GM12878 (cell line): ENCODE results near the gene ICE2. TPM values are rescaled to one million over a fixed set of nuclear protein-coding genes. Genes with fewer than 3 reads are reported as not detected.

Experiments used
- CHD4 ChIP-seq: fragments of 200-600 bp; sonication (generic); IDR thresholded peaks from 2 replicates; pipeline ENCODE4 v1.6.1; 2016; ENCODE audit warnings: mild to moderate bottlenecking
- FOXM1 ChIP-seq: IDR thresholded peaks from 2 replicates; pipeline ENCODE4 v1.6.1; 2012; ENCODE audit warnings: low read depth, mild to moderate bottlenecking, inconsistent platforms, low read length, moderate library complexity
- IKZF1 ChIP-seq: fragments of 450-650 bp; conservative IDR thresholded peaks from 2 replicates; pipeline ENCODE4 v1.6.1; 2017; ENCODE audit warnings: antibody characterized with exemption, mild to moderate bottlenecking
- KLF5 ChIP-seq: fragments of 450-650 bp; IDR thresholded peaks from 2 replicates; pipeline ENCODE4 v1.6.1; 2014; ENCODE audit warnings: mild to moderate bottlenecking; ENCODE audit not compliant: partially characterized antibody
- MYC ChIP-seq: IDR thresholded peaks from 2 replicates; pipeline ENCODE4 v1.6.1; 2011; ENCODE audit warnings: mild to moderate bottlenecking, low read length, moderate library complexity, inconsistent platforms; ENCODE audit not compliant: insufficient read depth, insufficient replicate concordance, insufficient read length, severe bottlenecking
- PML ChIP-seq: IDR thresholded peaks from 2 replicates; pipeline ENCODE4 v1.6.1; 2012; ENCODE audit warnings: low read length, inconsistent platforms
- POLR2AphosphoS5 ChIP-seq: IDR thresholded peaks from 2 replicates; pipeline ENCODE4 v1.6.1; 2011; ENCODE audit warnings: mild to moderate bottlenecking, low read length, inconsistent platforms
- RFX5 ChIP-seq: IDR thresholded peaks from 2 replicates; pipeline ENCODE4 v1.6.1; 2011; ENCODE audit warnings: low read depth, low read length, improper control_type of control experiment
- SPI1 ChIP-seq: IDR thresholded peaks from 2 replicates; pipeline ENCODE4 v1.6.1; 2011; ENCODE audit warnings: low read depth, mild to moderate bottlenecking, low read length, moderate library complexity, borderline replicate concordance; ENCODE audit not compliant: insufficient read depth
- TCF3 ChIP-seq: IDR thresholded peaks from 2 replicates; pipeline ENCODE4 v1.6.1; 2012; ENCODE audit warnings: low read depth, mild to moderate bottlenecking, low read length, borderline replicate concordance; ENCODE audit not compliant: insufficient read depth
- USF1 ChIP-seq: IDR thresholded peaks from 2 replicates; pipeline ENCODE4 v1.6.1; 2011; ENCODE audit warnings: borderline replicate concordance, low read depth, mild to moderate bottlenecking, moderate library complexity, mixed read lengths, low read length; ENCODE audit not compliant: insufficient read depth; ENCODE audit errors: extremely low read length
- polyA plus RNA-seq, 11 experiments: library from polyadenylated mRNA; depleted of rRNA in 4 of 11; unstranded in 6 of 11; stranded (reverse) in 5 of 11; fragments of >200 nt; fragmentation: Nextera tagmentation in 4 of 11; fragmentation: Illumina TruSeq in 1 of 11; extraction: Ambion mirVana in 4 of 11; extraction: Trizol in 1 of 11; gene quantifications; 1 replicate in 1 of 11; 2 replicates in 10 of 11; pipeline versions ENCODE4 v1.2.1 to v1.2.3, GENCODE V29; 2011 to 2016; ENCODE audit warnings: inconsistent platforms in 2 of 11, missing spikeins in 2 of 11, low read depth in 1 of 11
- total RNA-seq, 4 experiments: library from RNA; depleted of rRNA in 3 of 4; stranded (reverse); fragments of >200 nt in 3 of 4; fragmentation: Illumina TruSeq in 1 of 4; extraction: Trizol in 1 of 4; gene quantifications; 2 replicates each; pipeline versions ENCODE4 v1.2.1 to v1.2.3, GENCODE V29; 2013 to 2021
- TF ChIP-seq, protein P1 (sequence below): fragments of 150-350 bp; IDR thresholded peaks from 2 replicates; pipeline ENCODE4 v1.6.1; 2014; ENCODE audit warnings: mild to moderate bottlenecking, low read depth, low read length
- TF ChIP-seq, protein P2 (sequence below): fragments of 450-650 bp; IDR thresholded peaks from 2 replicates; pipeline ENCODE4 v1.6.1; 2016; ENCODE audit warnings: mild to moderate bottlenecking
- TF ChIP-seq, protein P3 (sequence below), 3 experiments: IDR thresholded peaks in 2 of 3; conservative IDR thresholded peaks in 1 of 3; 2 replicates each; pipeline ENCODE4 v1.5.1; 2011; ENCODE audit warnings: low read depth in 3 of 3, low read length in 3 of 3, mild to moderate bottlenecking in 3 of 3, control low read depth in 2 of 3, moderate library complexity in 2 of 3, inconsistent platforms in 1 of 3, mixed read lengths in 1 of 3; ENCODE audit not compliant: control insufficient read depth in 2 of 3, insufficient read depth in 1 of 3; ENCODE audit errors: extremely low read depth in 1 of 3

ICE2 gene
- total and polyA plus RNA-seq, 10 of the 15 experiments (the other 5 are each of a cell fraction or from before 2014, with no cell fraction given) = 14.2 to 62.0 (median 44.9) TPM

- TF ChIP-seq RFX5 (no peak), SPI1 (peak; percentile 80), USF1 (no peak), POLR2AphosphoS5 (no peak), FOXM1 (no peak), CHD4 (no peak), PML (no peak), KLF5 (no peak), MYC (no peak), TCF3 (no peak), IKZF1 (0 out of 2 replicates have a peak, but pooled peaks have one; percentile 21)
- TF ChIP-seq, protein P1, sequence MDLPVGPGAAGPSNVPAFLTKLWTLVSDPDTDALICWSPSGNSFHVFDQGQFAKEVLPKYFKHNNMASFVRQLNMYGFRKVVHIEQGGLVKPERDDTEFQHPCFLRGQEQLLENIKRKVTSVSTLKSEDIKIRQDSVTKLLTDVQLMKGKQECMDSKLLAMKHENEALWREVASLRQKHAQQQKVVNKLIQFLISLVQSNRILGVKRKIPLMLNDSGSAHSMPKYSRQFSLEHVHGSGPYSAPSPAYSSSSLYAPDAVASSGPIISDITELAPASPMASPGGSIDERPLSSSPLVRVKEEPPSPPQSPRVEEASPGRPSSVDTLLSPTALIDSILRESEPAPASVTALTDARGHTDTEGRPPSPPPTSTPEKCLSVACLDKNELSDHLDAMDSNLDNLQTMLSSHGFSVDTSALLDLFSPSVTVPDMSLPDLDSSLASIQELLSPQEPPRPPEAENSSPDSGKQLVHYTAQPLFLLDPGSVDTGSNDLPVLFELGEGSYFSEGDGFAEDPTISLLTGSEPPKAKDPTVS = no peak
- TF ChIP-seq, protein P2, sequence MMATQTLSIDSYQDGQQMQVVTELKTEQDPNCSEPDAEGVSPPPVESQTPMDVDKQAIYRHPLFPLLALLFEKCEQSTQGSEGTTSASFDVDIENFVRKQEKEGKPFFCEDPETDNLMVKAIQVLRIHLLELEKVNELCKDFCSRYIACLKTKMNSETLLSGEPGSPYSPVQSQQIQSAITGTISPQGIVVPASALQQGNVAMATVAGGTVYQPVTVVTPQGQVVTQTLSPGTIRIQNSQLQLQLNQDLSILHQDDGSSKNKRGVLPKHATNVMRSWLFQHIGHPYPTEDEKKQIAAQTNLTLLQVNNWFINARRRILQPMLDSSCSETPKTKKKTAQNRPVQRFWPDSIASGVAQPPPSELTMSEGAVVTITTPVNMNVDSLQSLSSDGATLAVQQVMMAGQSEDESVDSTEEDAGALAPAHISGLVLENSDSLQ = peak; percentile 91
- TF ChIP-seq, protein P3, sequence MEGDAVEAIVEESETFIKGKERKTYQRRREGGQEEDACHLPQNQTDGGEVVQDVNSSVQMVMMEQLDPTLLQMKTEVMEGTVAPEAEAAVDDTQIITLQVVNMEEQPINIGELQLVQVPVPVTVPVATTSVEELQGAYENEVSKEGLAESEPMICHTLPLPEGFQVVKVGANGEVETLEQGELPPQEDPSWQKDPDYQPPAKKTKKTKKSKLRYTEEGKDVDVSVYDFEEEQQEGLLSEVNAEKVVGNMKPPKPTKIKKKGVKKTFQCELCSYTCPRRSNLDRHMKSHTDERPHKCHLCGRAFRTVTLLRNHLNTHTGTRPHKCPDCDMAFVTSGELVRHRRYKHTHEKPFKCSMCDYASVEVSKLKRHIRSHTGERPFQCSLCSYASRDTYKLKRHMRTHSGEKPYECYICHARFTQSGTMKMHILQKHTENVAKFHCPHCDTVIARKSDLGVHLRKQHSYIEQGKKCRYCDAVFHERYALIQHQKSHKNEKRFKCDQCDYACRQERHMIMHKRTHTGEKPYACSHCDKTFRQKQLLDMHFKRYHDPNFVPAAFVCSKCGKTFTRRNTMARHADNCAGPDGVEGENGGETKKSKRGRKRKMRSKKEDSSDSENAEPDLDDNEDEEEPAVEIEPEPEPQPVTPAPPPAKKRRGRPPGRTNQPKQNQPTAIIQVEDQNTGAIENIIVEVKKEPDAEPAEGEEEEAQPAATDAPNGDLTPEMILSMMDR (IDR thresholded peaks at IDR 0.05 in 2 of 3, conservative IDR thresholded peaks at IDR 0.05 in 1 of 3; ENCODE audit: control insufficient read depth in 2 of 3, extremely low read depth in 1 of 3, insufficient read depth in 1 of 3, low read depth in 3 of 3, low read length in 3 of 3) = no peak
Observed at GRCh38 chr15:60486742-60487141, 7.8 kb upstream of the ICE2 start (continued).
